PFSK-1 (cell line): ENCODE measurements around the gene MKLN1.

ENCODE experiments used
- FOXP2 ChIP-seq: optimal IDR thresholded peaks from 2 replicates; pipeline ENCODE3; 2011; ENCODE audit warnings: borderline replicate concordance, control low read depth, inconsistent platforms; ENCODE audit not compliant: insufficient read depth; ENCODE audit errors: extremely low read length, extremely low read depth
- POLR2AphosphoS5 ChIP-seq: IDR thresholded peaks from 2 replicates; pipeline ENCODE4 v1.6.1; 2012; ENCODE audit warnings: low read depth, mild to moderate bottlenecking, control low read depth, low read length, moderate library complexity
- REST ChIP-seq, 2 experiments: IDR thresholded peaks; 2 replicates each; pipeline versions ENCODE4 v1.6.1 to v1.8.0; 2011 to 2012; ENCODE audit warnings: low read depth in 2 of 2, low read length in 2 of 2, control low read depth in 1 of 2, inconsistent platforms in 1 of 2, mild to moderate bottlenecking in 1 of 2, moderate library complexity in 1 of 2; ENCODE audit not compliant: insufficient read depth in 1 of 2
- SIN3A ChIP-seq: IDR thresholded peaks from 2 replicates; pipeline ENCODE4 v1.6.1; 2012; ENCODE audit warnings: mild to moderate bottlenecking, low read length, moderate library complexity, borderline replicate concordance; ENCODE audit not compliant: insufficient read depth
- TAF1 ChIP-seq: IDR thresholded peaks from 2 replicates; pipeline ENCODE4 v1.6.1; 2012; ENCODE audit warnings: low read length, control low read depth, borderline replicate concordance; ENCODE audit not compliant: insufficient read depth

Gene MKLN1

GRCh38 chr7:131359136-131359776 is 31.6 kb downstream of the MKLN1 start:
- TF ChIP-seq FOXP2 = no peak
- no peak for TF ChIP-seq SIN3A
- no peak for TF ChIP-seq REST (IDR thresholded peaks at IDR 0.05; ENCODE audit: insufficient read depth in 1 of 2, low read depth in 2 of 2, low read length in 2 of 2)
- TF ChIP-seq POLR2AphosphoS5 = no peak
- TF ChIP-seq TAF1 = no peak

DNA sequence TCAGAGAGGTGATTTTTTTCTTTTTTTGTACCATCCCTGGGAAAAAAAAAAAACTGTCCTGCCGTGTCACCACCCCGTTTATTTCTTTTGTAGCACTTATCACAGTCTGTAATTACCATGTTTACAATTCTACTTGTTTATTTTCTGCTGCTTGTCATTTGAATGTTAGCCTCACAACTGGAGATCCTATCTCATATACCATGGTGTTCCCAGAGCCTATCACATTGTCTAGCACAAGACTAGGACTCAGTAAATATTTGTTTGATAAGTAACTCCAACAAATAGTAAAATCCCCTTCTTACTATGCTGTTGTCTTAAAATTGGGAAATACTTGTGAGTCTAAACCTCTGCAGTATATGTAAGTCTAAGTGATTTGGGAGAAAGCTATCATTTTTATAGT is 36.0 kb downstream of the MKLN1 start:
- TF ChIP-seq REST (IDR thresholded peaks at IDR 0.05; ENCODE audit: insufficient read depth in 1 of 2, low read depth in 2 of 2, low read length in 2 of 2) (no peak), SIN3A (no peak), POLR2AphosphoS5 (no peak), TAF1 (no peak), FOXP2 (no peak)

DNA sequence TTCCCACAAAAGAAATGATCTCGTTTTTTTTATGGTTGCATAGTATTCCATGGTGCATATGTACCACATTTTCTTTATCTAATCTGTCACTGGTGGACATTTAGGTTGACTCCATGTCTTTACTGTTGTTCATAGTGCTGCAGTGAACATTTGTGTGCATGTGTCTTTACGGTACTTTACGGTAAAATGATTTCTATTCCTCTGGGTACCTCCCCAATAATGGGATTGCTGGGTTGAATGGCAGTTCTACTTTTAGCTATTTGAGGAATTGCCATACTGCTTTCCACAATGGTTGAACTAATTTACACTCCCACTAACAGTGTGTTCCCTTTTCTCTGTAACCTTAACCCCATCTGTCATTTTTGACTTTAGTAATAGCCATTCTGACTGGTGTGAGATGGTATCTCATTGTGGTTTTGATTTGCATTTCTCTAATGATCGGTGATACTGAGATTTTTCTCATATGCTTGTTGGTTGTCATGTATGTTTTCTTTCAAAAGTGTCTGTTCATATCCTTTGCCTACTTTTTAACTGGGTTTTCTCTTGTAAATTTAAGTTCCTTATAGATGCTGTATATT is 37.2 kb downstream of the MKLN1 start:
- no peak for TF ChIP-seq FOXP2
- TF ChIP-seq TAF1 = no peak
- no peak for TF ChIP-seq SIN3A
- TF ChIP-seq POLR2AphosphoS5 = no peak
- TF ChIP-seq REST (IDR thresholded peaks at IDR 0.05; ENCODE audit: insufficient read depth in 1 of 2, low read depth in 2 of 2, low read length in 2 of 2) = no peak

- no peak for TF ChIP-seq FOXP2
- no peak for TF ChIP-seq REST (IDR thresholded peaks at IDR 0.05; ENCODE audit: insufficient read depth in 1 of 2, low read depth in 2 of 2, low read length in 2 of 2)
- TF ChIP-seq TAF1 = no peak
- TF ChIP-seq SIN3A = no peak
- TF ChIP-seq POLR2AphosphoS5 = no peak
Measured at GRCh38 chr7:131365838-131366237, 38.2 kb downstream of the MKLN1 start.
